Activated CD4-positive, CD25-positive, alpha-beta regulatory T cell treated with anti-CD3 and anti-CD28 coated beads, Interleukin-2, amount 50 U/mL, for 72 hours (primary cell): ENCODE measurements around the gene DPP4.
"Not testable (repeated sequence)": the region's sequence is repeated elsewhere in the genome, so short reads cannot be mapped to it uniquely, and the experiment has no call there.

Experiments
- DNase-seq: peaks from one replicate; pipeline ENCODE4 v3.0.0; 2021

The DPP4 gene

DNA sequence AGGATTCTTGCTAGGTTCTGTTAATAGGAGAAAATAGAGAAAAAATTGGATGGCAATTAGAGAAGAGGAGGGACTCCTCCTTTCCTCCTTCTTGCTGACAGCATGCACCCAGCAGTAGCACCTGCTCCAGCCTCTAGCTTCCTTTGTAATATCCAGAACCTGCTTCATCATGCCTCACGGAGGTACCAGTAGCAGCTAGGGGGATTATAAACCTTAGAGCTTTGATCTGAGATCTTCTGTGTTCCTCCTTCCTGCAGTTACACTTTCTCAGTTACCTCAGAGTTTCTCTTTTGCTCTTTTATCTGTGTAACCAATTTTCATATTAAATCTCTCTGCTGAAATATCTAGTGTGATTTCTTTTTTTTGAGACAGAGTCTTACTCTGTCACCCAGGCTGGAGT lies 16.6 kb downstream of the DPP4 start:
- DNase-seq: no peak

DNA sequence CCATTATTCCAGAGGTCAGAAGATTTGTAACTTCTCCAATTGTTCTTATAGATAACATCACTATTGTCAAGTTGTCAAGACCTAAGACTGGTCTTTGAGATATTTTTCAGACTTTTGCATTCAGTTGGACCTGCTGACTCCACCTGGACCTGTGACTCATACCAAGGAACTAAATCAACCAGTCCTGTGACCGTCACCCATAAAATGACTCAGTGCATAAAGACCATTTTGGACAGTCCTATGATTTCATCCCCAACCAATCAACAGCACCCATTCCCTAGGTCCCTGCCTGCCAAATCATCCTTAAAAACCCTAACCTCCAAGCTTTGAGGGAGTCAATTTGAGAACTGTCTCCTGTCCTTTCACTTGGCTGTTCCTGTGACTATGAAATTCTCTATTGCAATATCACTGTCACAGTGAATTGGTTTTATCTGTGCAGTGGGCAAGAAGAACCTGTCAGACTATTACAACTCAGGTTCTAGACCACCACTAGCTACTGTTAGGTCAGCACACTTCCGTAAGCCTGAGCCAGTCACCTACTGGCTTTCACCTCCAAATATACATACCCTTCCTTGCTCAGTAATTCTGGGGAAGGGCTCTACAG lies 17.1 kb downstream of the DPP4 start:
- no peak for DNase-seq

- no peak for DNase-seq
Measured at GRCh38 chr2:162053808-162054155, 20.2 kb downstream of the DPP4 start.

- no peak for DNase-seq
Measured at GRCh38 chr2:162053066-162053807, 20.8 kb downstream of the DPP4 start.

GRCh38 chr2:162050513-162050961 lies 23.5 kb downstream of the DPP4 start:
- no peak for DNase-seq

DNA sequence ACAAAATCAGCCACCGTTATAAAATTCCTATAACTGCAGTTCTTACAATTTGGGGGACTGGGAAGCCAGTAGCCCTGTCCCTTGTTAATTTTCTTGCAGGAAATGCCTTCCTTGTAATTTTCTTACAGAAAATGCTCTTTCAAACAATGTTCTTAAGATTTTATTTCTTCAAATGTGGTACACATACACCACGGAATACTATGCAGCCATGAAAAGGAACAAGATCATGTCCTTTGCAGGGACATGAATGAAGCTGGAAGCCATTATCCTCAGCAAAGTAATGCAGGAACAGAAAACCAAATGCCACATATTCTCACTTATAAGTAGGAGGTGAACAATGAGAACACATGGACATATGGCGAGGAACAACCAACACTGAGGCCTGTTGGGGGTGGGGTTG lies 24.9 kb downstream of the DPP4 start:
- DNase-seq: not testable (repeated sequence)

DNA sequence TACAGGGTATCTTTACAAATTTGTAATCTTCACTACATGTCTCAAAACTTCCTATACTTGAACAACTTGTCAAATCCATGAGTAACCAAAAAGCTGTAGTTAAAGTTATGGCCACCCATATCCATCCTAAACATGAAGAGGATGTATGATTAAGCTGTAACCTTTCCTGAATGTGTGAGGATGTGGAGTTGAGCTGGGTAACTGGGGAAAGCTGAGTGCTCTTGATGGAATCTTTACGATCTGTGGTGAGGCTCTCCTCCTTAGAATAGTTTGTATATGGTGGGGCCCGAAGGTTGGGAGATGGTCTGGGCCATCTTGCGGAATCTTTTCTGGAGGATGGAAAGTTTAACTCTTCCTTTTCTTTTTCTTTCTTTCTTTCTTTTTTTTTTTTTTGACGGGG lies 29.4 kb downstream of the DPP4 start:
- no peak for DNase-seq

GRCh38 chr2:162043132-162043531 lies 30.9 kb downstream of the DPP4 start:
- no peak for DNase-seq

- no peak for DNase-seq
Measured at GRCh38 chr2:162041485-162041884, 32.5 kb downstream of the DPP4 start.

GRCh38 chr2:162038725-162039124 lies 35.3 kb downstream of the DPP4 start:
- no peak for DNase-seq

DNA sequence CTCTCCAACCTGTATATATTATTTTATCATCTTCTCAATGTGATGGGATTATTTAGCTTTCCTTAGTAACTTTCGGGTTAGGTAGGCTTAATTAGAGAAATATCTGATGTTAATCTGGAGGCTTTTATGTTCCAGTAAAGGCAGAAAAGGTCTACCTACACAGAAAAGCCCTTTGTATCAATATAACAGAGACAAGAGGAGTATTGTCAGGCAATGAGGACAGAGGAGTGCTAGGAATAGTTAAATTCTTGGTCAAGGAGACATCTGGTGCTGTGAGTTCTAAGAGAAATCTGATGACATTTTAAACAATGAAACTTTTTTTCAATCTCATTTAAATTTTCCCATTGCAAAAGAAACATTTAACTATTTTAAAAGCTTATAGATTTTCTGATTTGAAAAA lies 36.1 kb downstream of the DPP4 start:
- DNase-seq: no peak

- DNase-seq: no peak
Measured at GRCh38 chr2:162037028-162037795, 36.8 kb downstream of the DPP4 start.

DNA sequence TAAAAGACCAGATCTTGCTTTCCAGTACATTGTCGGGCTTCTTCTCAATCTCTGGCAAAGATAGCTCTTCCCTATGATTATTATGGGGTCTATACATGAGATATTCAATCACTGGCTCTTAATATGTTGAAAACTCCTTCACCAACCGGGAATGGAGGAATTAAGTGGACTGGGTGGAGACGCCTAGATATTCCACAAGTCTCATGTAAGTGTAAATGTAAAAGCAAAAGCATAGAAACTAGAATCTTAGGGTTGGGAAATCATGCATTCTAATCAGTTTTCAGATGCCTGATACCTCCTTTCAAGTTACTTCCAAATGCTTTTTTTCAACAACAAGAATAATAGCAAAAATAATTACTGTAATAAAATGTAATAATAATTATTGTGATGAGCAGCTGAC lies 38.0 kb downstream of the DPP4 start:
- DNase-seq: no peak

- DNase-seq: no peak
Measured at GRCh38 chr2:162030363-162031190, 43.4 kb downstream of the DPP4 start.

DNA sequence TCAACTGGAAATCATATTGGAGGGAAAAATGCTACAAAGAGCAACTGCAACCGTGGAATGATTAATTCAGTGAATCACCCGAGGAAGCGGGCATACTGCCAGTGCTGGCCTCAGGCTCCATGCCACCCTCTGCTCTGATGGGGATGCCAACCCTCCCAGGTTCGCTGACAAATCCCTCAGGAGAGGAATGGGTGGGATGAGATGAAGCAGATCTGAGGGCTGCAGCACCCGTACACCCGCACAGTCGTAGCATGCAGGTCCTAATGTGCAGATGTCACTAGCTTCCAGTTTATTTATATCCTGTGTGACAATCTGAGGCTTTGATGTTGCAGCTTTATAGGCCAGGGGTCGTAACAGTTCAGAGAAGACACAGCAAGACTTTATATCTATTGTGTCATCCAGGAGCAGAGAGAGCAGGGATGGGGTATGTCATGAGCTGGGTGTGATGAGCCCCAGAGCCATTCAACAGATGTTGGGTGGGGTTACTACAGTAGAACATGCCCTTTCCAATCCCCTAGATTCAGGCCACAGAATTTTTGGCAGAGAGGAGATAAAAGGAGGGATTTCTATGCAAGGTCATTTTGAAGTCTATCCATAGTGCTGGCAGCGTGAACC lies 44.6 kb downstream of the DPP4 start:
- DNase-seq: no peak

- no peak for DNase-seq
Measured at GRCh38 chr2:162028511-162028910, 45.5 kb downstream of the DPP4 start.

GRCh38 chr2:162025121-162025911 lies 48.7 kb downstream of the DPP4 start:
- no peak for DNase-seq

DNA sequence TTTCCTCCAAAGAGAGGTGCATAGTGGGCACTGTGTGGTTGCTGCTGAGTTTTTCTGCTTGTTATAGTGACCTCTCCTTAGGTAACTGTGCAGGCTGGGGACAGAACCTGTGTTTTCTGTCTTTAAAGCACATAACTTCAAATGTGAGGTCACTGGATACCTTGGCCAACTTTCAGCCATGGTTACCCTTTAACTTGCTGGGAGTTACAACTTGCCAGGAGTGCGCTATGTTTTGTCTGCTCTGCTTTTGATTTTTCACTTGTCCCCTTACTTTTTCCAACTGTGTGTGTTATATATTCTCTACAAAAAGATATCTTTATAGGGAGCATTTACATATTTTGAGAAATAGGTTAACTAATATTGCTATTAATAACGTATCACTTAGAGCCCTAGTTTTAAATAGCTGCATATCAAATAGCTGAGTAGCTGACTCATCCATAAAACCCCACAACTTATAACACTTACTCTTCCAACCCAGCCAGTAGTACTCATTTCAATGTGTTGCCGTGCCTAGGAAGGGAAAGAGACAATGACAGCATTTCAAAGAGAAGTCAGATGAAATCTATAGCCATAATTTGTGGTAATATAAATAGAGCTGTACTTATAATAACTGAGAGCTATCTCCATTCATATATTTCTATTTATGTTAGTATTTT lies 51.6 kb downstream of the DPP4 start:
- DNase-seq: no peak

DNA sequence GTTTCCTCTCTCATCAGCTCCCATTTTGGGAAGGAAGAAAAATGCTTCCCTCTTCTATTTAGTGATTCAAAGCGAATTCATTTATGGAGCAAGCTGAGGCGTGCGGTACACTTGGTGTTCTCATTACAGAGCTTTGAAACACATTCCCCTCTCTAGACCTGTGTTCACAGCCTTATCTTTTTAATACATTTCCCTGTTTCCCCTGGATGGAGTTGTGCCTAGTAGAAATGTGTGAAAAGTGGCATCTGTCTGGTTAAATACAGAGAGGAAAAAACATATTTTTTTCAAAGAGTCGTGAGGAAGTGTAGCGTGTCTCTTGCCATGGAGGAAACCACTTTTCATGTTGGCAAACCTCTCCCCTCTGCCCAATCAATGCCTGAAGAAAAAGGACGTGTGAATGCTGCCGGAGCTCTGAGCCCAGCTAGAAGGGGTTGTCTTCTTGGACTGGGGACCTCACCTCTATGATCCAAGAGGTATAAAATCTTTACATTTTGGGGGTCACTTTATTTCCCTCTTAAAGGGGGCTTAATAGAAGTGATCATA lies 52.4 kb downstream of the DPP4 start:
- no peak for DNase-seq

DNA sequence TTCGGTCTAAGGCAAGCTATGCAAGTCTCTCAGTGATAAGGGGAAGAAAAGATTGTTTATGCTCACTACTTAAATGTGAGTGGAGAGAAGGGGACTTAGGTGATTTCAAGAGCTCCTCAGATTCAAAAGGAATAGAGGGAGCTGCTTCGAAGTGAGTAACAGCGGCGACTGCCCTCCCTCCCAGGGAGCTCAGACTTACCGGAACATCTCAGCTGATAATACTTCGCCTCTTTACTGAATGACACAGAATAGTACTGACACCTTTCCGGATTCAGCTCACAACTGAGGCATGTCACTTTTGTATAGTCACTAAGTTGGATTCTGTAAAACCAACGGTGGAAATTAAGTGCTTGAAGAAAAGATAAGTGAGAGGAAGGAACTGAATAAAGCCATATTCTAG lies 55.5 kb downstream of the DPP4 start:
- no peak for DNase-seq

DNA sequence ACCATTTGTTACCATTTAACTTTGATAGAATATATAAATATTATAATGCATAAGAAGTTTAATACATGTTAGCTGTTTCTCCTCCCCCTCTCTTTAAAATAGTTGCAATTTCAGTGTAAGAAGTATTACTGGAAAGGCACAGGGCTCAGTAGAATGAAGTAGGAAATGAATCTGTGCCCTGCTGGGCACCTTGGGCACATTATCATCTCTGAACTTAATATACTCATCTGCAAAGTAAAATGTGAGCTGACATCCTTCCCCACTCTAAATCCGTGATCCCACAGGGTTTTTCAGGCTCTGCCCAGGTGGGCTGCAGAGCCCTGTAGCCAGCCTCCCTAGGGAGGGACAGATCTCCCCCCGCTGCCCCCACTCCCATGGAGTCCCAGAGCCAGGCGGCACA lies 56.8 kb downstream of the DPP4 start:
- no peak for DNase-seq
